Measurements from ENCODE around the gene SP2.
A peak's percentile ranks its signal among the peaks of the same experiment; 100 is the strongest.

Gene SP2

DNA sequence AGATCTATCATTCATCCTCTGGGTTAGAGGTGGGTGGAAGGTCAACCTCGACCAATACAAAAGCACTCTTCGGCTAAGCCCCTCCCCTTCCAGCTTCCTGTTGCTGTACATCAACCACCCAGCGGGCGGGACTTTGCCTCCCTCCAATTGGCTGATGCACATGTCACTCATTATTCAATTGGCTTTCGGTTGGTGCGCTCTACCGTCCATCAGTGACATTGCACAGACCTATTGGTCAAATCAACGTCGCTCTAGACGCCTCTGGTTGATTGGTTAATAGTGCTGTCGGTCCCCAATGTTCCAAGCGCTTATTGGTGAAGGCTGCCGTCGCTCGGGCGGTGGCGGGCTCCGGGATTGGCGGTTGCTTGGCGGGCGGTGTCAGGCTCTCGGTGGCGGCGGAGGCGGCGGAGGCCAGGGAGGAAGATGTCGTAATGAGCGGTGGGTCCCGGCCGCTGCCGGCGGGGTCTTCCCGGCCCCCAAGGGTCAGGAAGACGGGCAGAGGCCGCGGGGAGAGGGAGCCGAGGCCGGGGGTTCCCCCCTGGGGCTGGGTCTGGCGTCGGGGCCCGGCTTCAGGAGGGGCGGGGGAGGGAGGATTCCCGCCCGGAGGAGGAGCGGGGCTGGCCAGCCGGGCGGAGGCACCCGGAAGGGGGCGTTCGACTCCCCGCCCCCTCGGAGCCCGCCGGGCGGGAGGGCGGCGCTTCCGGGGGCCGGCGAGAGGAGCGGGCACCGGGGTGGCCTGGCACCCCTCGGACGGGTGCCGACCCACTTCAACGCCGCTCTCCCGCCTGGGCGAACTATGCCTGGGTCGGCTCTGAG, at the start of gene SP2:
Gene SP2, plus strand, starts transcription at position 381 of the 816 bp plus-strand sequence. Its CDS starts 51 bp downstream, at position 432.
- peak; percentile 100 for DNase-seq (ENCODE audit: low read depth, low spot score)

DNA sequence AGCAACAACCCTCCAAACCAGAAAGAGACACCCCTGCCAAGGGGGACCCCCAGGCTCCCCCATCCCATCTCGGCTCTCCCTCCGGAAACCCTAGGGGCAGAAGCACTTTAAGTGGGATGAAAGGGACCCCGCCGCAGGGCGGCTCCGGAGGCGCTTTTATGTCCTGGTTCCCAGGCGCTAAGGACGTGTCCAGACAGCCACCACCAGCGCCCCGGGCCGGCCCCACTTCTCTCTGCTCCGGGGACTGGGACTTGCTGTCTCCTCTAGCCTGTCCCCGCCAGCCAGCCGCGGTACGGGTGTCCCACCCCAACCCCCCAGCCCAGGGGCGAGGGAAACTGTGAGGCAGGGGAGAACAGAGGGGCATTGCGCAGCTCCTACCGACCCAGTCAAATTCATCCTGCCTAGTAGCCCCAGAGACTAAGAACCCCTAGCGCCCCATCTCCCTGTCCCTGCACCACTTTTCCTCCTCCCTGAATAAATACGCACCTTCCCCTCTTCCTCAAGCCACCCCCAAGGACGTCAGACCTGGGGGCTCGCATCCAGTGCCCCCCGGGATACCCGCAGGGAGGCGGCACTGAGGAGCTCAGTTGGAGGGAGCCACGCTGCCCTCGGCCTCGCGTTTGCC, 49.2 kb upstream of the SP2 start:
- DNase-seq (ENCODE audit: low read depth, low spot score) = no peak

DNA sequence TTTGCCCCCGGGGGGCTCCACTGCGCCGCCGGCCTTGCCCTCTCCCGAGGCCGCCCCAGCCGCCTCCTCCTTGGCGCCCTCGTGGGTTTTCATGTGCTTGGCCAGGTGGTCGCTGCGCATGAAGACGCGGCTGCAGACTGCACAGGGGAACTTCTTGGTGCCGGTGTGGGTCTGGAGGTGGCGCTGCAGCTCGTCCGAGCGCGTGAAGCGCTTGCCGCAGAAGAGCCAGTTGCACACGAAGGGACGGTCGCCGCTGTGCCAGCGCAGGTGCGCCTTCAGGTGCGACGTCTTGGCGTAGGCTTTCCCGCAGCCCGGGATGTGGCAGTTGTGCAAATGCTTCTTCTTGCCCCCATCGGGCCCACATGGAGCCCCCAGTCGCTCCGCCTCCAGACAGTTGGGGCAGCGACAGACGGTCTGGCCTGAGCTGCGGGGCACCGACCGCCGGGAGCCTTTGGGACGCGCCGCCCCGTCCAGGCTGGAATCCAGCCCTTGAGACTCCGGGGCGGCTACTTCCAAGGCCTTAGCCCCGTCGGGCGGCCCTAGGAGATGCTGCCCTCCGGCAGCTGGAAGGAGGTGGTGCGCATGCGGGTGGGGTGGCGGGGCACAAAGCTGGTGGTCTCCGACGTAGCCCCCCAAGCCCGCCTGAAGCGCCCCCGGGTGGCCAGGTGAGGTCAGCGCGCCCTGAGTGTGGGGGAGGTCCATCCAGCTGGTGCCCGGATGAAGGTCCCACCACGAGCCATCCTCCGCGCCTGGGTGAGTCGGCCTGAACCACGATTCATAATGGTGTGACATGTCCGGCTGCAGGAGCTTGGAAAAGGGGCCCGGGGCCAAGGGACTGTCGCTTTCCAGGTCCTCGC, 48.5 kb upstream of the SP2 start:
- peak; percentile 45 for DNase-seq (ENCODE audit: low read depth, low spot score)

DNA sequence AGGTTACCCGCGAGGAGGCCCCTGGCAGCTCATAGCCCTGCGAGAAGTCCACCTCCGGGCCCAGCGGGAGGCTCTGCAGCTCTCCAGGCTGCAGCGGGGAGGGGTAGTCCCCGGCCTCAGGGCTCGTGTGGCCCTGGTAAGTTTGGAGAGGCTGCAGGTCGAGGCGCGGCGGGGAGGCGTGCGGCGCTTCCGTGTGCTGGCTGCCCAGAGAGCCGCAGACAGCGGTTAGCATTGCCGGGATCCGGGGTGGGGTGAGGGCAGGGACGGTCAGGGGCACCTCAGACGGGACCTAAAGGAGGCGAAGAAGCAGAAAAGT, 47.9 kb upstream of the SP2 start:
- no peak for DNase-seq (ENCODE audit: low read depth, low spot score)

DNA sequence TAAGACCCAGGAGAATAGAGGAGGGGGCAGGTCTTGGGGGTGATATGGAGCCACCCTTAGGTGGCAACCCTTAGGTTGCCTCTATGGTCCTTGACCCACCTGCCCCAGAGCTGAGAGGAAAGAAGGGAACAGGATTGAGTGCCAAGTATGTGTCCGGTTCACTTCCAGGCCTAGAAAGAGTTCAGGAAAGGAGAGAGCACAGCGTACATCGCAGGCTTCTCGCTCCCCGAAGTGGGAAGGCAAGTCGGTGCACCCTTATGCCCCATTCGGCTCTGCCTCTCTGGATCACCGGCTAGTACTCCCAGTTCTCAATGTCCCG, 45.7 kb upstream of the SP2 start:
- no peak for DNase-seq (ENCODE audit: low read depth, low spot score)

DNA sequence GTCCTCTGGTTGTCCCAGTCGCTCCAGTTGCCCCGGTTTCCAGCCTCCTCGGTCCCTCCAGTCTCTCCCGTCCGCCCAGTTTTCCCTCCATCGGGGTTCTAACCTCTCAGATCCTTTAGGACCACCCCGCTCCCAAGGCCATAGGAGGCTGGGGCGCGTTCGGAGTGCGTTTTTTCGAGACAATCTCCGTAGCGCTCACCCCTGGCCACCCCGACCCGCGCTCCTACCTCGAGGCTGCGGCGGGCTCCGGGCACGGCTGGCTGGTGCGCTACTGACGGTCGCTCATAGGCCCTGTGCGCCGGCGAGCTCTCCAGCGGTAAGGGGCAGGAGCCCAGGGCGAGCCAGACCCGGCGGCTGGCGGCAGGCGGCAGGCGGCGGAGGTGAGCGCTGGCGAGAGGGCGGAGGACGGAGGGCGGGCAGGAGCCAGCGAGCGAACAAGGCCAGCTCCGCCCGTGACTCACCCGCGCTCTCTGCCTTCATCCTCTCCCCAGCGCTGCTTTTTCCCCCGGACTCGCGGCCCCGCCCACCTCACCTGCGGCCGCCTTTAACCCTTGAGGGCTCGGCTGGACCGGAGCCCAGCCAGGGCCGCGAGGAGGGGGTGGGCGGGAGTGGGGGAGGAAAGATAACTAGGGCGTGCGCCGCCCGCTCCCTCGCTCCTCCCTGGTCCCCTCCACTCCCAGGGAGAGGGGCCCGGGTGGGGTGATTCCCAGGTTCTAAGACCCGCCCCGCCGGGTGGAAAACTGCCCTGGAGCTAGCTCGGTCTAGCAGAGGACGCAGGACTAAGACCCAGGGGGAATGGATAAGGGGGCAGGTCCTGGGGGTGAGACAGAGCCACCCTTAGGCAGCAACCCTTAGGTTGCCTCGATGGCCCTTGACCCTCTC, 45.1 kb upstream of the SP2 start, which contains the start of gene SP6:
Gene SP6, minus strand, starts transcription at position 472 of the 882 bp plus-strand sequence. CDS start 2,734 bp downstream, outside the sequence.
- peak; percentile 87 for DNase-seq (ENCODE audit: low read depth, low spot score)

DNA sequence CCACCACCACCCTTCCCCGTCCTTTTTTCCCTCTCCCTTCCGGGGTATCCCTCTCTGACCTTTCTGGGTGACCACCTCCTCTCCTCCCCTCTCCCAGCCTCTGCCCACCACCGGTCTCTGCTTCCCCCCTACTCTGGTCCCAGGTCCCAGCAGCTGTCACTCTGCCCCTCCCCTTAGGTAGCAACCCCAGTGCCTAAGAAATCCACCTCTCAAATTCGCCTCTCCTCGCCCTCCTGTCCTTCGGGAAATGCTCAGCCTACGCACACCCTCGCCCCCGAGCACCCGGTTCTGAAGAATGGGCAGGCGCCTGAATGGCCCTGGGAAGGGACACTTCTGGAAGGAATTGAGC, 44.3 kb upstream of the SP2 start:
- no peak for DNase-seq (ENCODE audit: low read depth, low spot score)

DNA sequence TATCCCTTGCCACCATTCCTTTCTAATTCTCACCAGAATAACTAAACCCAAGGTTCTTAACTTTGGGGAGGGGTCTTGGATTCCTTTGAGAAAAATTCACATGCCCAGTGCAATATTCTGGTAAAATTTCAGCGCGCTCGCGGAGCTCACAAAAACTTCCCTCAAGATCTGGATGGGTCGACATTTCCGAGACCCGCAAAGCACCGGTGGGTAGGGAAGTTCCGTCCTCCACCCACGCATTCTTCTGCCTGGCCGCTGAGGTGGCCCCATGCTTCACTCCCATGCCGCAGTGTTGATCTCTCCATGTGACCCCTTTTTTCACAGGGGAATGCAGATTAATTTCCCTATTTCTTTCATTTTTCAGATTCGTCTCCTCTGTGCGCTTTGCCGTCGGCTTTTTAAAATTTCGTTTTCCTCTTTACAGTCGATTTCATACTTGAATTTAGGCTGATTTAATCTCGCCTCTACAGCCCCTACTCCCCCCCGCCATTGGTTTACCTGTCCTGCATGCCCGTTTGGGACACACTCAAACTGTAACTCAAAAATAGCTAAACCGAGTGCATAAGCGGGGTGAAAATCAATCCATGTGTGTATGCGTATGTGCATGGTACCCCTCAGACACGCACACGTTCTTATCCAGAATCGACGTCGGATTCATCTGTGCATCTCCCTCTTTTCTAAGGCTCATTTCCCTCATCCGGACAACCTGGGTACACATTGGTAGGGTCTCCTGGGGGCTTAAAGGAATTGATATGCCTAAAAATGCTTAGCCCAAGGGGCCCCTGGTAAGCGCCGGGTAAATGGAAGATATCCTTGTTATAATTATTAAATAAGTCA, 43.7 kb upstream of the SP2 start:
- DNase-seq (ENCODE audit: low read depth, low spot score) = peak; percentile 26

DNA sequence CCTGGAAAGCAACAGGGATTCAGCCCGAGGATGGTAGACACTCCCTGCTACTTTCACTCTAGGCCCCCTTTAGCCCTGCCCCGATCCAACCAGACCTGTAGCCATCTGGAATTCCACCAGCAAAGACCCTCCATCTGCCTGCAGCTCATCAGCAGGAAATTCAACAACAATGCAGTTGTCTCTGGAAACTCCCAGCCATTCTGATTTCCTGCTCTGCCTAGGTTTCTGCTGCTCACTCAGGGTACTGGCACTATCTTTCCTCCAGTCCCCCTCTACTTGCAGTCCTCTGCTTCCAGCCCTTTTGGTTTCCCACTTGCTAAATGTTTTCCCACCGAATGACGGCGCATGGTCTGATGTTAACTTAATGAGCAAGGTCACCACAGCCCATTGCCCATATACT, 42.4 kb upstream of the SP2 start:
- DNase-seq (ENCODE audit: low read depth, low spot score) = no peak

DNA sequence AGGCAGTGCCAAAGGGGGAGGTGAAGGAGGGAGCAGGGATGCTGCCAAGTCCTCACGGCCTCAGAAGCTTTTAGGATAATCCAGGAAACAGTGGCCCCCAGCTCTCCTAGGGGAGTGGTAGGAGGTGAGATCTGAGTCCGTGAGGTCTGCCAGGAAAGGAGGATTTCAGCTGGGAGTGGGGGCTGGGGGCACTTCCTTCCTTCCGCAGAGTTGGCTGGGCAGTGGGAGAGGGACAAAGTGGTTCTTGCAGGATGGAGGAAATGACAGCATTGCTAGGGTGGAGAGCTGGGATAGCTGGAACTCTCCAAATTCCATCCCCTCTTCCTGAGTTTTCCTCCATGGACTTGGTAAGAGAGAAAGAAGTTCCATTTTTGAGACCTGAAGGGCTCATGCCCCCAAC, 40.3 kb upstream of the SP2 start:
- no peak for DNase-seq (ENCODE audit: low read depth, low spot score)

DNA sequence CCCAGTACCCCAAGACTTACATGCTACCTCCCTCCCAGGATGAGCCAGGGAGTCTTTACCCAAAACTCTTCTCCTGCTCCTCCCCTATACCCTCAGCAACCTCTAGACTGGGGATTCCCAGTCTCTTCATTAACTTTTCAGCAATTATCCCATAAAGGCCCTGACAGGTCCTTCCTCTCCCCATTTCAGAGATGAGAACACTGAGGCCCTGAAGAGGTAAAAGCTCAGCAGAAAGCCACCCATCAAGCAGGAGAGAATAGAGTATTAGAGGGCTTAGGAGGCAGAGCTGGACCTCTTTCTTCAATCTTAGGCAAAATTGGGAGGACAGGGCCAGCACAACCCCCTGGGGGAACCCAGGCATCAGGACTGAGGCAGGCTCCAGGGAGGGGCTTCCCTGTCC, 39.2 kb upstream of the SP2 start:
- DNase-seq (ENCODE audit: low read depth, low spot score) = no peak

DNA sequence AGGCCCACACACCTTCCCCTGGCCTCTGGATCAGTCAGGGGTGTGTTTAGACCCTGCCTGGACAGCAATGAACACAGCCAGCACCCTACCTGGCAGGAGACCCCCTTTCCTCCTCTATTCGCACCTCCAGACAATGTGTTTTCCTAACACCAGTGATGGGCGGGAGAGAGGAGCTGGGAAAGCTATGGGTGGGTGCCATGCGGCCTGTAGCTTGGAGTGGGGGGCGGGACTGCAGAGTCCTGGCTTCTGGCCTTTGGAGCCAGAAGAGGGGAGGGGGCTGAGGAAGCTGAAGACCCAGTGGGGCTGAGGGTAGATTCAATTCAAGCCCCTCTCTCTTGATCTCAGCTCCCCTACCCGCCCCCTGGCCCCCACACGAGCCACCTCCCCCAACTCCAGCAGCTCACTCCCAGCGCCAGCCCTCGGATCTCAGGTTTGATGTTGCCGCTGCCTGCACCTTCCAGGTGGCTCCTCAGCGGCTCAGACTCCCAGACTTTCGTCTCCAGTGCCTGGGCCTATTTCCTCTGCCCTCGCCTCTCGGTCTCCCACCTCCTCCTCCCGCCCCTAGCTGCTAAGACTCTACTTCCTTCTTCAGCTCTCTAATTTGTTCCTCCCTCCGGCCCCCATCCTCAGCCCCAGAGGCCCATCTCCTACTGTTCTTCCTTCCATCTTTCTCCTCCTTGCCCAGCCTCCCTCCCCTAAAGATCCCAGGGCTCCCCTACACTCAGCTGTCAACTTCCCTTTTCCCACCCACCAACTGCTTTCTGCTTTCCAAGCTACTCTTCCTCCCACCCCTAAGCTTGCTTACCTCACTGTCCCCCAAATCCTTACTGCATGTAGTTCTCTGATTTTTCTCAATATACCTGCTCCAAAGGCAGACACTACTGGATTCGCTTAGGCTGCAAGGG, 38.2 kb upstream of the SP2 start:
- DNase-seq (ENCODE audit: low read depth, low spot score) = no peak

DNA sequence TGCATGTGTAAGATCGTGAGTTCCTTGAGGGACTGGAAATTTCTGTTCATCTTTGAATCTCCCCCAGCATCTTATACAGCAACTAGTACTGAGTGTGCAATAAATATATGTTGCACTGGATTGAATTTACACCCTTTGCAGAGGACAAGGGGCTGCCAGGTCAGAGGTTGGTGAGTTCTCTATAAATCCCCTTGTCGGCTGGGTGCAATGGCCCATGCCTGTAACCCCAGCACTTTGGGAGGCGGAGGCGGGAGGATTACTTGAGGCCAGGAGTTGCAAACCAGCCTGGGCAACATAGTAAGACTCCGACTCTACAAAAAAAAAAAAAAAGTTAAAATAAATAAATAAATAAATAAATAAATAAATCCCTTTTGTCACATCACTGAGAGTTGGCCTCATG, 35.6 kb upstream of the SP2 start:
- no peak for DNase-seq (ENCODE audit: low read depth, low spot score)

DNA sequence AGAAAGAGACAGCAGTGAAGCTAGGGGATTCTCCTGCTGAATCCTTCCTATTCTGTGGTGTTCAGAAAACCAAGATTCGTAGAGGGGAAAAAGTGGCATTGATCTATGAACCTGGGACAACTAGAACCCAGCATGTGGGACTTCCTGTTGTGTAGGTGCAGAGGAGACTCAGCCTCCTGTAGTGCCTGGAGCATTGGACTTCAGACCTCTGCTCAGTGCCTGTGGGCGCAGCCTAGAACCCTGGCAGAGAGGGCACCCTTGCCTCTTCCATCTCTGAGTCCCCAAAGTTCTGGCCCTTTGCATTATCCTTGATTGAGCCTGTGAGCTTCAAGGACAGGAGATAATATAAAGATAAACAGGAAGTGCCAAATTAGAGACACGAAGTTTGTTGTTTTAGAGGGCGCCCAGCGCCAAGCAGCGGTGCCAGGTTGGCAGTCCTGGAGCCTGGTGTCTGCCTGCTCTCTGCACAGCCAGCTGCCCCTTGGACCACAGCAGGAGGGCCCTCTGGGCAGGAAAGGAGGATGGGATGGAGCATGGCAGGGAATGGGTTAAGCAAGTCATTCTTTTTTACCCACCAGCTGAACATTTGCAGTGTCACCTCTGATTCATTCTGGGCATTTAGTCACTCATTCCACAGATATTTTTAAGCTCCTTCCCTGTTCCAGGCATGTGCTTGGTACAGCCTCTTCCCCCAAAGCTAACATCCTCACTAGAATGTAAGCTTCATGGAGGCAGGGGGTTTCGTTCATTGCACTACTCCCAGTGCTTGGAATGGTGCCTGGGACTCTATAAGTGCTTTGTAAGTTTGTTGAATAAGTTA, 33.2 kb upstream of the SP2 start:
- peak; percentile 73 for DNase-seq (ENCODE audit: low read depth, low spot score)

DNA sequence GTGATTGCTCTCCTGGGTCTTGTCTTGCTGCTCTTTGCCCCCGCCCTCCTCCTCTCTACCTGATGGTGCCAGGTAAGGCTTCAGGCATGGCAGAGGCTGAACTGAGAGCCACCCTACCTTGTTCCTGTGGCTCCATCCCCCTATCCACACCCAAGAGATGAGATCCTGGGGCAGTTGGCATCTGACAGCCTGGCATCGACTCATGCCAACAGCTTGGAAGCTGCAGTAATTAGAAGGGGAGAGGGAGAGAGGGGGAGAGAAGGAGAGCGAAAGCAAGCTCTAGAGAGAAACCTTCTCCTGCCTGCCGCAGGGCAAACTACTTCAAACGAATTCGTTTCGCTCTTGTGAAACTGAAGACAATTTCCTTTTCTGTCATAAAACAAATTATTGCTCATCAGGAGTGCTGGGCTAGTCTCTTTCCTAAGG, 31.2 kb upstream of the SP2 start:
- DNase-seq (ENCODE audit: low read depth, low spot score) = no peak

DNA sequence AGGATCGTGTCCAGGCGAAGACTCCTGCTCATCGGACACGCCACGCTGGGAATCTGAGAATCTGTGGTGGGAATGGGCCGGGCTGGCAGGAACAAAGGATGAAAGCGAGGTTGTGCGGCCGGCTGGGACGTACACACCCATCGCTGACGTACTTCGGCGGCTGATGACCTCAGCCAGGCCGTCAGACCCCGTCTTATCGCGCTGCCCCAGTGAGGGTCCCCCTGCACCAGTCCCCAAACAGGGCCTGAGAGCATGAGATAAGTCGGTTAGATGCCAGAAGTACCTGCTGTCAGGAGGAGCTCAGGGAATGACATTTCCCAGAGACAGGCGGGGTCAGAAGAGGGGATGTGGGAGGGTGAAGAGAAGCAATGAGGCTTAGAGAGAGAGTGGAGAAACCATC, 29.1 kb upstream of the SP2 start:
- no peak for DNase-seq (ENCODE audit: low read depth, low spot score)

DNA sequence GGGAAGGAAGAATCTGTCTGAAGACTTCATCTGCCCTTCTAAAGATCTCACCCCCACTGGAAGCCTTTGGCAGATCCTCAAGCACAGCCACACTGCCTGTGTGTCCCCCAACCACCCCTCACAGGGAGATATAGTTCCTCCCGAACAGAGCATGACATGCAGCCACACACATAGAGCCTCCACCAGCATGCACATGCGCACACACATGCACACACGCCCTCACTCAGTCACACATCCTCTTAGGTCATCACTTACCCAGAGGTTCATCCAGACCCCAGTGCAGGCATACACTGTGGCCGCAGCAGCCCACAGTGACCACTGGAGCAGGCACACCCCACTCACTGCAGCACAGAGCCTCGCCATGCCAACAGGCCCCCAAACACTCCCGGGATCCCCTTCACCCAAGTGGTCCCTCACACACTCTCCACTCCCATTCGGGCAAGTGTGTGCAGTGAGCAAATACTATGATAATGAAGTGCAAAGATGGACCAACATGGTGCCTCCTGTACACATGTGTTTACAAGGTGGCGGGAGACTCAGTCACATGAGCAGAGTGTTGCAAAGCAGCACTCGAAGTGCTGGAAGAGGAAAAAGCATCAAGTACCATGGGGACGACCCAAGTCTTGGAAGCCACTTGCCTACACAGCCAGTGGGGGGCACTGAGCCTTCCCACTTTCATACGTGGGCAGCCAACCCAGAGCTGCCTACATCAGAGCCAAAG, 28.1 kb upstream of the SP2 start:
- no peak for DNase-seq (ENCODE audit: low read depth, low spot score)

DNA sequence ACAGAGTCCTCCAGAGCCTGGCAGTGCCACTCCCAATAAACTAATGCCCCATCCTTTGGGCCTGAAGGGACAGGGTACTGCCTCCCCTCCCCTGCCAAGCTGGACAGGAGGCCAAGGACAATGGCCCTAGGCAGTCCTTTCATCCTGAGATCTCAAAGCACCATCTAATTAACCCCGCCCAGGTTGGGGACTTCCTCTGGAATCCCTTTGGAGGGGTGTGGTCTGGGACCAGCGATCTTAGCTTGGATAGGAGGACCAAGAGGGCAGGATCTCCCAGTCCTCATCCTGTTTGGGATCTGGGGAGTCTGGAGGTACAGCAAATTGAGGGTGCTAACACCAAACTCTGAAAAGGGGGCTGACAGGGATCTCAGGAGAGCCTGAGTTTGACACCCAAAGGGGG, 26.9 kb upstream of the SP2 start:
- no peak for DNase-seq (ENCODE audit: low read depth, low spot score)
